GM12874 (cell line): ENCODE measurements around the gene PPP1R14C.

Experiments used
- TF ChIP-seq, protein P1 (sequence below): IDR thresholded peaks from 2 replicates; pipeline ENCODE4 v1.5.1; 2011; ENCODE audit warnings: low read depth, mild to moderate bottlenecking, control low read depth, low read length, moderate library complexity; ENCODE audit not compliant: insufficient read depth

Gene PPP1R14C

GRCh38 chr6:150180517-150180916, 37.7 kb downstream of the PPP1R14C start:
- TF ChIP-seq, protein P1, sequence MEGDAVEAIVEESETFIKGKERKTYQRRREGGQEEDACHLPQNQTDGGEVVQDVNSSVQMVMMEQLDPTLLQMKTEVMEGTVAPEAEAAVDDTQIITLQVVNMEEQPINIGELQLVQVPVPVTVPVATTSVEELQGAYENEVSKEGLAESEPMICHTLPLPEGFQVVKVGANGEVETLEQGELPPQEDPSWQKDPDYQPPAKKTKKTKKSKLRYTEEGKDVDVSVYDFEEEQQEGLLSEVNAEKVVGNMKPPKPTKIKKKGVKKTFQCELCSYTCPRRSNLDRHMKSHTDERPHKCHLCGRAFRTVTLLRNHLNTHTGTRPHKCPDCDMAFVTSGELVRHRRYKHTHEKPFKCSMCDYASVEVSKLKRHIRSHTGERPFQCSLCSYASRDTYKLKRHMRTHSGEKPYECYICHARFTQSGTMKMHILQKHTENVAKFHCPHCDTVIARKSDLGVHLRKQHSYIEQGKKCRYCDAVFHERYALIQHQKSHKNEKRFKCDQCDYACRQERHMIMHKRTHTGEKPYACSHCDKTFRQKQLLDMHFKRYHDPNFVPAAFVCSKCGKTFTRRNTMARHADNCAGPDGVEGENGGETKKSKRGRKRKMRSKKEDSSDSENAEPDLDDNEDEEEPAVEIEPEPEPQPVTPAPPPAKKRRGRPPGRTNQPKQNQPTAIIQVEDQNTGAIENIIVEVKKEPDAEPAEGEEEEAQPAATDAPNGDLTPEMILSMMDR, result no peak

- TF ChIP-seq, protein P1, result no peak
Measured at GRCh38 chr6:150182460-150183078, 39.7 kb downstream of the PPP1R14C start.

GRCh38 chr6:150183105-150183504, 40.3 kb downstream of the PPP1R14C start:
- TF ChIP-seq, protein P1, result no peak

- TF ChIP-seq, protein P1, result no peak
Measured at GRCh38 chr6:150183966-150184365, 41.1 kb downstream of the PPP1R14C start.

DNA sequence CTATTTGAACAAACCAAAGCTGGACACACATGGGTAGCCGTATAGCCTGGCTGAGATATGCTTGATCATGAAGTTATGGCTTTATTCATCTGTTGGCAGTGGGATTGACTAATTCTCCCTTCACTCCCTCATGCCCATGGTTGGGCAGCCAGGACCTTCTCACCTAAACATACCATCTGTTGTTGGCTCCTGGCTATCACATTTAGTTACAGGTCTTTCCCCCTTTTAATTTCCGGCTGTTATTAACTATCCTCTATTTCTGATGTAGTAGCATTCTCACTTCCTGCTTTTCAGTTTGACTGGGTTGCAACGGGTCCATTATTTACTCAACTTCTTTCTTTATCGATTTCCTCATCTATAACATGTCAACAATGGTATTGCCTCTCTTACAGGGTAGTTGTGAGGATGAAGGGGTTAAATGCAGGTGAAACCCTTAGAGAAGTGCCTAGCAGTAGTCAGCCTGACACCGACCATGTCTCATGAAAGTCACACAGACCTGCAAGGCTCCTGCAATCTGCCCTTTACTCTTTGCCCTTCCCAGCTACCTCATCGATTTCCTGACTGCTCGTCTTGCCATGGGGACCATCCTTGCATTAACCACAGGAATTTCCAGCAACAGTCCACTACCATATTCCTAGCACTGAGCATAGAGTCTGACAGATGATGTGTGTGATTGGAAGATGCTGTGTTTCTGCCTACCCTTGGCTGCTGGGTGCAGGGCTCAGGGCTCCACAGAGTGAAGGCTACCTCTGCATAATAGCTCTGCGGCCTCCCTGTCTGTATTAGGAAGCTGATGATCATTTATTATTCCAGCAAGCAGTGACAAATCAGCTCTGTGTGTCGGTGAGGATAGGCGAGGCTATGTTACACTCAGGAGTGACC, 42.2 kb downstream of the PPP1R14C start:
- TF ChIP-seq, protein P1, result no peak

- TF ChIP-seq, protein P1, result no peak
Measured at GRCh38 chr6:150185732-150186117, 42.9 kb downstream of the PPP1R14C start.

DNA sequence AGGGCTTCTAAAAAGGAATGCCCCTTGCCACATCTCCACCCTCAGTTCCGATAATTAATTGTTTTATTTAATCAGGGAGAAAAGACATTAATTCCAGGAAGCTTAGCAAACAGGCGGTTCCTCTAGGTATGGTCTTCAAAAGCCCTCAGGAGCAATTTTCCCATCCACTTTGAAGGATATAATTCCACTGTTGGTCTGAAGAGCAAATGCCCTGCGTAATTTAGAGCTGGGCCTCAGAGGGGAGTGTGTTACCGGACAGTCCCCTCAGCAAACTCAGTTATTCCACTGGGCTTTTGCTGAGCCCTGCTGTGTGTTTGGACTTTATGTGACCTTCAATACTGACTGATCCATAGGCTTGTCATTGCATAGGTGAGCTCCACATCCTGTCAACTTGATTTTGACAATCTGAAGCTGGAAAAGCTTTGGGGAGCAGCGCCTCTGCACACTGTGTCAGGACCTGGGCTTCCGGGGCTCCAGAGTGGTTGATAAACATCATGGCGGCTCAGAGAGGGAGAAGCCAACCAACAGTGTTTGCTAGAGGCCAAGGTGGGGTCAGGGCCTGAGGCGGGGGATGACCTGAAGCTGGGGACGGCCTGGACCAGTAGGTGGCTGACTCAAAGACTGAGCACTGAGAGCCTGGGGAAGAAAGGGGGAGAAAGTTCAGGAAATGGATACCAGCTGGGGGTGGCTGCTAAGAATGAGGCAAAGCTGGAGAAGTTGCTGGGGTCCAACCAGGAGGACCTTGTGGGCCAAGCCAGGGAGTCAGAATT, 43.5 kb downstream of the PPP1R14C start:
- TF ChIP-seq, protein P1, result no peak
